T-cell (primary cell): Measurements from ENCODE around the gene RAB12. TPM values are rescaled to one million over a fixed set of nuclear protein-coding genes. Genes with fewer than 3 reads are reported as not detected.

ENCODE experiments used
- ATAC-seq, 4 experiments: fragments of 200-7000 bp in 3 of 4; fragments of 150-1000 bp in 1 of 4; cut with Tn5 transposase; replicated peaks in 1 of 4; 1 replicate in 3 of 4; 2 replicates in 1 of 4; pipeline ENCODE4 v1.10.0; 2021; ENCODE audit warnings: moderate library complexity in 3 of 4, mild to moderate bottlenecking in 2 of 4, moderate number of reproducible peaks in 1 of 4
- CTCF ChIA-PET, 2 donors: fragments of 300-600 bp; sonication (Branson Sonifier 250); formaldehyde crosslinking; loops; one replicate each; lab custom pipeline; 2022; ENCODE audit warnings: antibody characterized with exemption in 2 of 2; lab: Charles Lee
- POLR2A ChIA-PET, 2 donors: fragments of 300-600 bp; sonication (Branson Sonifier 250); formaldehyde crosslinking; loops; one replicate each; lab custom pipeline; 2022; ENCODE audit warnings: antibody characterized with exemption in 2 of 2; lab: Charles Lee
- DNase-seq, 35 experiments: peaks; one replicate each; pipeline versions ENCODE4 v3.0.0 to v3.0.0-alpha.2; 2013 to 2023
- H3K27ac ChIP-seq: one replicate; pipeline ENCODE4 v1.5.1; 2013; ENCODE audit warnings: low read length
- H3K27me3 ChIP-seq, 2 experiments: replicated peaks in 1 of 2; 1 replicate in 1 of 2; 2 replicates in 1 of 2; pipeline versions ENCODE4 v1.6.1 to v1.7.0; 2013; ENCODE audit warnings: low read length in 1 of 2, mixed read lengths in 1 of 2; ENCODE audit not compliant: control insufficient read depth in 2 of 2, insufficient read depth in 2 of 2; ENCODE audit errors: extremely low read depth in 1 of 2
- H3K36me3 ChIP-seq, 2 donors: 1 replicate in 1 of 2; 2 replicates in 1 of 2; pipeline versions ENCODE4 v1.6.1 to v1.7.0; 2013; ENCODE audit warnings: low read length in 1 of 2; ENCODE audit not compliant: control insufficient read depth in 2 of 2, insufficient read depth in 1 of 2; ENCODE audit errors: extremely low read depth in 1 of 2
- H3K4me1 ChIP-seq, 2 experiments: 1 replicate in 1 of 2; 2 replicates in 1 of 2; pipeline versions ENCODE4 v1.6.1 to v1.7.0; 2013; ENCODE audit warnings: low read length in 2 of 2, mixed read lengths in 1 of 2; ENCODE audit not compliant: insufficient read depth in 2 of 2, control insufficient read depth in 1 of 2; ENCODE audit errors: extremely low read depth in 1 of 2
- H3K4me3 ChIP-seq, 2 donors: 1 replicate in 1 of 2; 2 replicates in 1 of 2; pipeline versions ENCODE4 v1.5.1 to v1.7.0; 2013; ENCODE audit warnings: mild to moderate bottlenecking in 2 of 2, low read length in 1 of 2, moderate library complexity in 1 of 2; ENCODE audit not compliant: control insufficient read depth in 1 of 2; ENCODE audit errors: extremely low read depth in 1 of 2
- H3K9me3 ChIP-seq: 2 replicates; pipeline ENCODE4 v1.7.0; 2013
- H3K27ac Mint-ChIP-seq, 2 donors: one replicate each; pipeline ENCODE4 v1.8.0; 2020 to 2021; ENCODE audit warnings: mild to moderate bottlenecking in 2 of 2, mixed read lengths in 2 of 2
- H3K27me3 Mint-ChIP-seq, 2 donors: one replicate each; pipeline ENCODE4 v1.8.0; 2021 to 2022; ENCODE audit warnings: mixed read lengths in 2 of 2
- H3K36me3 Mint-ChIP-seq: one replicate; pipeline ENCODE4 v1.8.0; 2021; ENCODE audit warnings: mixed read lengths
- H3K4me1 Mint-ChIP-seq, 3 donors: one replicate each; pipeline ENCODE4 v1.8.0; 2020 to 2022; ENCODE audit warnings: mixed read lengths in 3 of 3, mild to moderate bottlenecking in 1 of 3
- H3K4me3 Mint-ChIP-seq, 3 donors: one replicate each; pipeline ENCODE4 v1.8.0; 2020 to 2022; ENCODE audit warnings: mild to moderate bottlenecking in 3 of 3, mixed read lengths in 3 of 3, moderate library complexity in 3 of 3
- H3K9me3 Mint-ChIP-seq, 3 donors: one replicate each; pipeline ENCODE4 v1.8.0; 2020 to 2022; ENCODE audit warnings: mixed read lengths in 3 of 3
- WGBS: methylation state at CpG from one replicate; pipeline ENCODE4 v1.1.5; 2013; ENCODE audit warnings: missing lambda C conversion rate; ENCODE audit not compliant: insufficient coverage; 5-methylcytosine and 5-hydroxymethylcytosine counted together
- total RNA-seq, 35 experiments: library from RNA in 6 of 35; stranded (reverse) in 6 of 35; fragments of 120-200 nt in 1 of 35; gene quantifications; one replicate each; pipeline versions ENCODE4 v1.2.1 to v1.2.4 and lab custom pipeline; 2013 to 2026

The RAB12 gene
- total RNA-seq, 5 donors from 2014 or later (not counting 1 experiment from before 2014, with no cell fraction given), result 15.8 to 21.4 (median 17.5) TPM

DNA sequence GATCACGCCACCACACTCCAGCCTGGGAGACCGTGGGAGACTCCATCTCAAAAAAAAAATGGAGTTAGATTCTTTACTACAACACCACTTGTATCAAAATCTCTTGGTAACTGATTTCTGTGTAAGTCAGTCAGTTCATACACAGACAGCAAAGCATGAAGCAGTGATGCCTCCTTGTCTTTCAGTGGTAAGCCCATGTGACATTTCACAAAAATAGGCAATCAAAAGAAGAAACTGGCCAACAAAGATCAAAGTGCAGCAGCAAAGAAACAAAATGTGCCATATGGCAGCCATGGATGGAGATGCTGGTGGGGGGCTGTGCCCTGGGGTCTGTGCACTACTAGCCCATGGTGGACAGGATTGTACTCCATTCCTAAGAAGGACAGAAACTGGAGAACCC lies 6.7 kb upstream of the RAB12 start:
- Histone ChIP-seq H3K27ac (no peak overlapping the region), H3K4me1 (peaks cover 0 to 8% of the 10 kb centered on the region in 2 experiments), H3K36me3 (no peaks in the 10 kb centered on the region), H3K9me3 (no peaks in the 10 kb centered on the region), H3K27me3 (peaks cover 0 to 12% of the 10 kb centered on the region in 2 experiments), H3K4me3 (no peak overlapping the region)
- ATAC-seq (no peak), DNase-seq (no peak)
- H3K4me1 Mint-ChIP-seq, result peaks cover 5 to 16% (median 8%) of the 10 kb centered on the region in 3 donors
- no peaks in the 10 kb centered on the region for H3K36me3 Mint-ChIP-seq
- no peaks in the 10 kb centered on the region for H3K9me3 Mint-ChIP-seq
- ChIA-PET POLR2A (no interaction called here), CTCF (no interaction called here)
- WGBS, result no CpG with 5 or more reads among the region's 2 CpGs
- no peak overlapping the region for H3K27ac Mint-ChIP-seq
- no peak overlapping the region for H3K4me3 Mint-ChIP-seq
- peaks cover 22 to 24% of the 10 kb centered on the region in 2 donors for H3K27me3 Mint-ChIP-seq

DNA sequence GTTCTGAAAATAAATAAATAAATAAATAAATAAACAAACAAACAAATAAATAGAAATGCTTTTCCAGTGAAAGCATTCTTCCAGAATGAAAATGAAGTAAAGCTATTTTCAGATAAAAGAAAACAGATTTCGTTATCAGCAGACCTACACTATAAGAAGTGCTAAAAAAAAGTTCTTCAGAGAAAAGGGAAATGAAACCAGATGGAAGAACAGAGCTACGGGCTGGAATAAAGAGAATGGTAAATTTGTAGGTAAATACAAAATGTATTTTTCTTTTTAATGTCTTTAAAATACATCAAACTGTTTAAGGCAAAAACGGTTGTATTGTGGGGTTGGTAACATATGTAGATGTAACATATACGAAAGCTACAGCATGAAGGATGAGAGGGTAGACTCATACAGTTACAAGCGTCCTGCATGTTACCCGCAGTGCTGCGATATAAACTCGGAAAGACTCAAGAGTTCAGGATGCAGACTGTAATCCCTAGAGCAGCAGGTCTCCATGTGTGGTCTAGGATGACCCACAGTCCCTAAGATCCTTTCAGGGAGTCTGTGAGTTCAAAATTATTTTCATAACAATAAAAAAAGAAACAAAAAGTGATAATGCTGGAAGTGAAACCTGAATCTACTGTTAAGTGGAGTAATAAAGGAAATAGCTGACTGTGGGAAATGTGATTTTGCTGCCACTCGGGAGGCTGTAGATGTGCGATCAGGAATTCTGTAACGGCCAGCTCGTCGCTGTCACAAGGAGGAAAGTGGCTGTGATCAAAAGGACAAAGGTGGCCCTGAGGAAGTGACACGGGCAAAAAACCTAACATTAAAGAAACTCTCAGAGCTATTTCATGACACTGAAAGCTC lies 5.3 kb upstream of the RAB12 start:
- H3K4me3 Mint-ChIP-seq, result peak overlapping the region; percentile 46 to 66 (median 54)
- ChIA-PET POLR2A (no interaction called here), CTCF (interaction anchor here in 1 of 2 donors (0.6 to 1.8 kb wide), 4 partner anchors 20 to 873 kb away, joined by 3 to 4 read pairs (median 4); no protein-coding TSS in a partner anchor)
- no peaks in the 10 kb centered on the region for H3K36me3 ChIP-seq
- H3K27me3 Mint-ChIP-seq, result peaks cover 17 to 19% of the 10 kb centered on the region in 2 donors
- no peaks in the 10 kb centered on the region for H3K36me3 Mint-ChIP-seq
- ATAC-seq, result no peak
- WGBS, result 52% methylated on average over 6 of the region's 14 CpGs
- peaks cover 5 to 15% of the 10 kb centered on the region in 2 experiments for H3K4me1 ChIP-seq
- no peak overlapping the region for H3K27ac ChIP-seq
- H3K9me3 Mint-ChIP-seq, result no peaks in the 10 kb centered on the region
- H3K9me3 ChIP-seq, result no peaks in the 10 kb centered on the region
- peaks cover 0 to 13% of the 10 kb centered on the region in 2 experiments for H3K27me3 ChIP-seq
- no peak overlapping the region for H3K4me3 ChIP-seq
- H3K4me1 Mint-ChIP-seq, result peaks cover 17 to 29% (median 21%) of the 10 kb centered on the region in 3 donors
- DNase-seq, result no peak
- peak overlapping the region in 1 of 2 donors; percentile 3 for H3K27ac Mint-ChIP-seq

DNA sequence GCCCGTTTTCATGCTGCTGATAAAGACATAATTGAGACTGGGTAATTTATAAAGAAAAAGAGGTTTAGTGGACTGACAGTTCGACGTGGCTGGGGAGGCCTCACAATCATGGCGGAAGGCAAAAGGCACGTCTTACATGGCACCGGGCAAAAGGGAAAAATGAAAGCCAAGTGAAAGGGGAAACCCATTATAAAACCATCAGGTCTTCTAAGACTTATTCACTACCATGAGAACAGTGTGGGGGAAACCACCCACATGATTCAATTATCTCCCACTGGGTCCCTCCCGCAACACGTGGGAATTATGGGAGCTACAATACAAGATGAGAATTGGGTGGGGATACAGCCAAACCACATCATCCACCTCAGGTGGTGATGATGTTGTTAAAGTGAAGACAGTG lies 3.3 kb upstream of the RAB12 start:
- Mint-ChIP-seq H3K4me1 (peaks cover 25 to 38% (median 33%) of the 10 kb centered on the region in 3 donors), H3K4me3 (no peak overlapping the region), H3K27ac (no peak overlapping the region), H3K36me3 (no peaks in the 10 kb centered on the region), H3K27me3 (peaks cover 17 to 19% of the 10 kb centered on the region in 2 donors), H3K9me3 (no peaks in the 10 kb centered on the region)
- POLR2A ChIA-PET, result no interaction called here
- no peak for ATAC-seq
- Histone ChIP-seq H3K27me3 (peaks cover 0 to 13% of the 10 kb centered on the region in 2 experiments), H3K4me3 (no peak overlapping the region), H3K9me3 (no peaks in the 10 kb centered on the region), H3K4me1 (peaks cover 14 to 26% of the 10 kb centered on the region in 2 experiments), H3K36me3 (no peaks in the 10 kb centered on the region), H3K27ac (no peak overlapping the region)
- no CpG with 5 or more reads among the region's 8 CpGs for WGBS
- CTCF ChIA-PET, result interaction anchor here (0.6 kb wide), 3 partner anchors 97 to 529 kb away, joined by 4 to 8 read pairs (median 4); no protein-coding TSS in a partner anchor
- DNase-seq, result no peak

DNA sequence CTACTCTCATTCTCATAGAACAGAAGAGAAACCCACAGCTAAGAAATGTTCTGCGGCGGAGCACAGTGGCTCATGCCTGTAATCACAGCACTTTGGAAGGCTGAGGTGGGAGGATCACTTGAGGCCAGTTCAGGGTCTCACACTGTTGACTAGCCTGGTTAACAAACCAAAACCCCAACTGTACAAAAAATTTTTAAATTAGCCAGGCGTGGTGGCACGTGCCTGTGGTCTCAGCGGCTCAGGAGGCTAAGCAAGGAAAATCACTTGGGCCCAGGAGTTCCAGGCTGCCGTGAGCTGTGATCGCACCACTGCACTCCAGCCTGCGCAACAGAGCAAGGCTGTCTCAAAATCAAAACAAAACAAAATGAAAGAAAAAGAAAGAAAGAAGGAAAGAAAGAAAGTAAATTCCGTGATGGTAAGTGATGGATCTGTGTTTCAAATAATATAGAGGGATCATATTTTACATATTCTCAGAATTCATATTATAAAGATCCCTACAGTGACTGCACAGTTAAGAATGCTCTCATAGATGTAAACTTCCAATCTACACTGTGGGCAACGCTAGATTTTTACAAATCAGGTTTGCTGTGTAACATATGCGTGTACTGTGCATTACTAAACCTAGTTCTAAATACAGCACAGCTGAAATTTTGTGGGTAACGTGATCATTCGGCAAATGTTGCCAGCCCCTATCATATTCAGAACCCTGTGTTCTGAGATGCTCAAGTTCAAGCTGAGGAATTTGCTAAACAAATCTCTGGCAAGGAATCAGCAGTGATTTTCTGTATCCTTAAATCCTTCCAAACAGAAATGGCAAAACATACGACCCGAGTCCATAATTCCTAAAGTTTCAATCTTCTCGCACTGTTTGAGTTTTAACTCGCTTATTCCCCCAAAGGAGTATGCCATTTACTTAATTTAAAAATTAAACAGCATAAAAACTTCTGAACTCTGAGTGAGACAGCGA lies 1.2 kb upstream of the RAB12 start:
- H3K36me3 Mint-ChIP-seq, result no peaks in the 10 kb centered on the region
- POLR2A ChIA-PET, result no interaction called here
- ATAC-seq (no peak), DNase-seq (no peak)
- Histone ChIP-seq H3K27me3 (peaks cover 0 to 8% of the 10 kb centered on the region in 2 experiments), H3K4me3 (peak overlapping the region; percentile 46 to 67), H3K27ac (peak overlapping the region; percentile 40), H3K9me3 (no peaks in the 10 kb centered on the region), H3K36me3 (peaks cover 0 to 4% of the 10 kb centered on the region in 2 donors), H3K4me1 (peaks cover 20 to 40% of the 10 kb centered on the region in 2 experiments)
- H3K4me3 Mint-ChIP-seq, result peak overlapping the region; percentile 86 to 92 (median 90)
- H3K27ac Mint-ChIP-seq, result peak overlapping the region; percentile 87 to 88
- peaks cover 45 to 53% (median 53%) of the 10 kb centered on the region in 3 donors for H3K4me1 Mint-ChIP-seq
- H3K9me3 Mint-ChIP-seq, result no peaks in the 10 kb centered on the region
- CTCF ChIA-PET, result interaction anchor here in 1 of 2 donors (1.0 kb wide), 1 partner anchor 15 kb away, joined by 4 read pairs; no protein-coding TSS in a partner anchor
- H3K27me3 Mint-ChIP-seq, result peaks cover 5 to 10% of the 10 kb centered on the region in 2 donors
- 74% methylated on average over 3 of the region's 18 CpGs for WGBS

DNA sequence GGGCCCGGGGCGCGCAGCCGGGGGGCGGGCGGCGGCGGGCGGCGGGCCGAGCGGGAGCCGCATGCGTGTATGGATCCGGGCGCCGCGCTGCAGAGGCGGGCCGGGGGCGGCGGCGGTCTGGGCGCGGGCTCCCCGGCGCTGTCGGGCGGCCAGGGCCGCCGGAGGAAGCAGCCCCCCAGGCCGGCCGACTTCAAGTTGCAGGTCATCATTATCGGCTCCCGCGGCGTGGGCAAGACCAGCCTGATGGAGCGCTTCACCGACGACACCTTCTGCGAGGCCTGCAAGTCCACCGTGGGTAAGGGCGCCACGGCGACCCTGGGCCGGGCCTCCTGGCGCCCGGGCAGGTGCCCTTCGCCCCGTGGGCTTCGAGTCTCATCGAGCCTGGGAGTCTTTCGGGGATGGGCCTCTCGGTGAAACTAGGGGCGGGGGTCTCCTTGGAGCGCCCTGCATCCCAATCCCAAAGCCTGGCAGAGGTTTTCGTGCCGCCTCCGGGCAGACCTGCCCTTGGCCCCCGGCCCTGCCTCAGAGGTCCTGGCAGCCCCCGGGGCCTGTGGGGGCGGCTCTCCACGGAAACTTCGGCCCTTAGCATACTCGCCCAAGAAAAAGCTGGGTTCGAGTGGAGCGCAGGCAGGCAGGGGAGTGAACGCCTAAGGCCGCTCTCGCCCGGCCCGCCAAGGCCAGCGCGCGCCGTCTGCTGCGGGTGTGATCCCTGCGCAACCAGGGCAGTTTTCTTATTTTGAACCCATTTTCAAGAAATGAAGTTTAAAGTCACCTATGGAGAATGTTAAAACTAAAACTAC lies 622 bp downstream of the RAB12 start:
- no peaks in the 10 kb centered on the region for H3K9me3 ChIP-seq
- H3K27ac ChIP-seq, result no peak overlapping the region
- whole genome bisulfite sequencing, result under 1% methylated on average over 66 of the region's 78 CpGs
- peaks cover 0 to 4% of the 10 kb centered on the region in 2 donors for H3K36me3 ChIP-seq
- CTCF ChIA-PET, result no interaction called here
- peak overlapping the region; percentile 82 to 86 (median 85) for H3K4me3 Mint-ChIP-seq
- DNase-seq (peak in 8 of 35 experiments; percentile 3 to 22 (median 9)), ATAC-seq (peak in 3 of 4 experiments; percentile 6 to 8 (median 6))
- no peaks in the 10 kb centered on the region for H3K9me3 Mint-ChIP-seq
- H3K36me3 Mint-ChIP-seq, result peaks cover 1% of the 10 kb centered on the region
- peaks cover 55 to 61% (median 60%) of the 10 kb centered on the region in 3 donors for H3K4me1 Mint-ChIP-seq
- POLR2A ChIA-PET, result no interaction called here
- peaks cover 26 to 38% of the 10 kb centered on the region in 2 experiments for H3K4me1 ChIP-seq
- peak overlapping the region; percentile 82 to 90 for H3K4me3 ChIP-seq
- peaks cover 4 to 5% of the 10 kb centered on the region in 2 donors for H3K27me3 Mint-ChIP-seq
- H3K27ac Mint-ChIP-seq, result peak overlapping the region; percentile 51 to 76
- peaks cover 0 to 6% of the 10 kb centered on the region in 2 experiments for H3K27me3 ChIP-seq
